Stimulated activated naive CD8-positive, alpha-beta T cell treated with anti-CD3 and anti-CD28 coated beads, Interleukin-15, amount 100 ng/mL, for 72 hours (primary cell): Measurements from ENCODE around the gene IL20.

Source experiments
- ATAC-seq: fragments of 150-1000 bp; cut with Tn5 transposase; 2 replicates; pipeline ENCODE4 v1.10.0; 2021; ENCODE audit warnings: mild to moderate bottlenecking, moderate library complexity
- DNase-seq, 2 donors: peaks; one replicate each; pipeline ENCODE4 v3.0.0; 2021 to 2022
- H3K27ac Mint-ChIP-seq, 2 donors: one replicate each; pipeline ENCODE4 v1.8.0; 2022; ENCODE audit warnings: mild to moderate bottlenecking in 2 of 2, mixed read lengths in 2 of 2, moderate library complexity in 2 of 2
- H3K27me3 Mint-ChIP-seq: one replicate; pipeline ENCODE4 v1.8.0; 2022; ENCODE audit warnings: mixed read lengths
- H3K4me1 Mint-ChIP-seq: one replicate; pipeline ENCODE4 v1.8.0; 2022; ENCODE audit warnings: mild to moderate bottlenecking, mixed read lengths
- H3K4me3 Mint-ChIP-seq, 2 donors: one replicate each; pipeline ENCODE4 v1.8.0; 2022; ENCODE audit warnings: mild to moderate bottlenecking in 2 of 2, mixed read lengths in 2 of 2, moderate library complexity in 1 of 2
- H3K9me3 Mint-ChIP-seq, 2 donors: one replicate each; pipeline ENCODE4 v1.8.0; 2022; ENCODE audit warnings: mixed read lengths in 2 of 2

The IL20 gene

DNA sequence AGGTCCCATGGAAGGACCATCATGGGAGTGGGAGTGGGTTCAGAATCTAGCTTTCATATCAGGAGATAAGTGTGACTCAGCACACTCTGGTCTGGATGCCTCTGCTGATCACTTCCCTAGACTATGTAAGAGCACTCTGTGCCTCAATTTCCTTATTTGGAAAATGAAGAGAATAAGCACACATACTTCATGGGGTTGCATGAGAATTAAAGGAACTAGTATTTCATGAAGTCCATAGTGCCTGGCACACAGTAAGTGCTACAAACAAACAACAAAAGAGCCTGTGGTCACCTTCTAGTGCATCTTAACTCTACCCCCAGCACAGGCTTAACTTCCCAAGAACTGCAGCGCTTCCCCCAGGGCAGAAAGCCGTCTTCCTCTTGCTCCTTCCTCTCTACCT is 9.6 kb upstream of the IL20 start:
- Mint-ChIP-seq H3K9me3 (no peaks in the 10 kb centered on the region), H3K4me3 (no peak overlapping the region), H3K27me3 (peaks cover 5% of the 10 kb centered on the region), H3K27ac (no peak overlapping the region), H3K4me1 (peaks cover 15% of the 10 kb centered on the region)
- ATAC-seq (no peak), DNase-seq (no peak)

DNA sequence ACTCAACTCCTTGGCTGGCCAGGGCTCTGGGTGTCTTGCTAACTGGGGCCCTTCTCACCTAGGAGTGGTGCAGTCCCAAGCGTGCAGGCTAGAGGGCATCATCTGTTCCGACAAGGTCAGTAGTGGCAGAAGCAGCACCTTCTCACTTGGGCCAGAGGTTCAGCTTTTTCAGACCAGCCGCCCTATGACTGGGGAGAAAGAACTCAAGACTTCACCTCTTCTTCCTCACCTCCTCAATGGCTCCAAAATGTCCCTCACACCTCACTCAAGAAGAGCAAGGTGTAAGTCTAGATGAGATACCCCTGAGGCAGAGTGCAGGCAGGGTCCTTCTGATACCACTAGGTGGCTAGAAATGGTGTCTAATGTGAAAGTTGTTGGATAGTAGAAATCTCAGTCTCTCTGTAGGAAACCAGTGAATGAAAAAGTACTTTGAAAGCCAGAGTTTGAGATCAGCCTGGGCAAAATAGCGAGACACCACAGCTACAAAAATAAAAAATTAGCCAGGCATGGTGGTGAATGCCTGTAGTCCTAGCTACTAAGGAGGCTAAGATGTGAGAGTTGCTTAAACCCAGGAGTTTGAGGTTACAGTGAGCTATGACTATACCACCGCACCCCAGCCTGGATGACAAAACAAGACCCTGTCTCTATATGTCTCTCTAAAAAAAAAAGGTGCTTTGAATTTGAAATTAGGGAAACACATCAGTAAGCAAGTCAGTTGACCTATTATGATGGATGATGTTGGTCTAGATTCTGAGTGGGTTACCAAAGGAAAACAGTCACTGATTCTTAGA is 8.6 kb upstream of the IL20 start:
- peaks cover 15% of the 10 kb centered on the region for H3K4me1 Mint-ChIP-seq
- H3K9me3 Mint-ChIP-seq, result no peaks in the 10 kb centered on the region
- H3K27ac Mint-ChIP-seq, result no peak overlapping the region
- DNase-seq (peak in 1 of 2 donors; percentile 14), ATAC-seq (peak; percentile 67)
- H3K27me3 Mint-ChIP-seq, result peaks cover 13% of the 10 kb centered on the region
- H3K4me3 Mint-ChIP-seq, result no peak overlapping the region

DNA sequence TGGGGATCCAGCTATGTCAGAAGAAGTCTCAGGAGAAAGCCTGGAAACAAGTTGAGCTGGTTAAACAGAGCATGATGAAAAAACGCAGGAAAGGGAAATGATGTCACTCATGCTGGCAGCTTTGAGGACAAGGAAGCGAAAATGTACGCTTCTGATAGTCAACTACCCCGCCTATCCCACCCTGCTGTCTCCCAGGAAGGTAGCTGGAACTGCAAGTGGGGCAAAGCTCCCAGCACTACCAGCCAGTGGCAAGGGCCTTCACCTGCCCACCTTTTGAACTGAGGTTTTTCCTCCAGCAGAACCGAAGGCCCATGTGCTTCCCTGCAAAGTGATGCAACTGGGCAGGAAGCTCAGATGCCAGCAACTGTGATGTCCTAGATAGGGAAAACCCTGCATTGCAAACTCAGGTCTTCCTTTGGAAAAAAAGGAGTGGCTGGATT is 6.3 kb upstream of the IL20 start:
- Mint-ChIP-seq H3K4me1 (peaks cover 15% of the 10 kb centered on the region), H3K27me3 (peaks cover 20% of the 10 kb centered on the region), H3K9me3 (no peaks in the 10 kb centered on the region), H3K27ac (no peak overlapping the region), H3K4me3 (no peak overlapping the region)
- ATAC-seq (no peak), DNase-seq (no peak)

DNA sequence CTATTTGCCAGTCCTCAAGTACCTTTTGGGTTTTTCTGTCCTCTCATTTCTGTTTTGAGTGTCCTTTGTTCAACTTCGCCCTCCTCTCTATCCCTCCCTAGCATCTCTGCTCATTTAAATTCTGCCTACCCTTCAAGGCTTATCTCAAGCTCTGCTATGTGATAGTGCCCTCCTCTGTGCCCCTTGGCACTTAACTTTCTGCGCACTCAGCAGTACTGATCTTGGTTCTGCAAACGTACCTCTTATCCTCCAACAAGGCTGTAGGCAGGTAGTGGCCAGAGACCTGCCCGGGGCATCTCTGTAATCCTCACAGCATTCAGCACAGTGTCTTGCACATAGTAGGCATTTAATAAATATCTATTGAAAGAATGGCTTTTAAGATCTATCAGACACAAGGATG is 5.3 kb upstream of the IL20 start:
- no peak for DNase-seq
- Mint-ChIP-seq H3K4me3 (no peak overlapping the region), H3K4me1 (peaks cover 21% of the 10 kb centered on the region), H3K27me3 (peaks cover 20% of the 10 kb centered on the region), H3K9me3 (no peaks in the 10 kb centered on the region), H3K27ac (no peak overlapping the region)
- no peak for ATAC-seq

DNA sequence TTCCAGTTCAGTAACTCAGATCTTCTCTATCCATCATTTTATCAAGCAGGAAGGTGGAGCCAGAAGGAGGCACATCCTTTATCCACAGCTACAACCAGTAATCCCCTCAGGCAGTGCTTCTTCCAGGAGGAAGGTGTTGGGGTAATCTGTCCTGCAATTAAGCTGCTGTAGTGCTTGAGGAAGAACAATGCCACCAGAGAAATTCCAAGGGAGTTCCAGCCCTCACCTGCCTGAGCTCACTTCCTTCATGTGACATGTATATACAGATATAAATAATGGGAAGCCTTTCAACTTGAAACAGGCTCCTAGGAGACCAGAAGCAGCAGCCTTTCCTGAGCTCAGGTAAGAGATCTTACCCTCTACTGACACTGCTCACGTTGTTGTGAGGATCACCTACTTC is 2.2 kb upstream of the IL20 start:
- H3K4me3 Mint-ChIP-seq, result no peak overlapping the region
- H3K9me3 Mint-ChIP-seq, result no peaks in the 10 kb centered on the region
- peaks cover 29% of the 10 kb centered on the region for H3K27me3 Mint-ChIP-seq
- no peak overlapping the region for H3K27ac Mint-ChIP-seq
- DNase-seq (no peak), ATAC-seq (no peak)
- H3K4me1 Mint-ChIP-seq, result peaks cover 23% of the 10 kb centered on the region

DNA sequence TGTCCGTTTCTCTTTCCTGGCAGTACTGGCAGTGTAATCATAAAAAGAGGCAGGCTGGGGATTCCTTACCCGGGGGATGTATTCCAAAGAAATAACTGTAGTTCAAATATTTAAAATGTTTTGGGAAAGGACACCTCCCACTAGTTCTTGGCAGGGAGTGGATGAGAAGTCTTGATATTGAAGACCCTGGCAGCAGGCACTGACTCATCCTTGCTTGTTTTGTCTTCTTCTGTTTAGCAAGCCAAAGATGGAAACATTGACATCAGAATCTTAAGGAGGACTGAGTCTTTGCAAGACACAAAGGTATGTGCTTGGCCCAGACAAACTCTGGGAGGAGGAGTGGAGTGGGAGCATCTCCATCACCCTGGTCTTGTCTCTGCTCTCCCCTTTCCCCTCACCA is 639 bp downstream of the IL20 start:
- ATAC-seq (no peak), DNase-seq (no peak)
- H3K9me3 Mint-ChIP-seq, result no peaks in the 10 kb centered on the region
- no peak overlapping the region for H3K4me3 Mint-ChIP-seq
- peaks cover 19% of the 10 kb centered on the region for H3K4me1 Mint-ChIP-seq
- peak overlapping the region in 1 of 2 donors; percentile 5 for H3K27ac Mint-ChIP-seq
- peaks cover 23% of the 10 kb centered on the region for H3K27me3 Mint-ChIP-seq

DNA sequence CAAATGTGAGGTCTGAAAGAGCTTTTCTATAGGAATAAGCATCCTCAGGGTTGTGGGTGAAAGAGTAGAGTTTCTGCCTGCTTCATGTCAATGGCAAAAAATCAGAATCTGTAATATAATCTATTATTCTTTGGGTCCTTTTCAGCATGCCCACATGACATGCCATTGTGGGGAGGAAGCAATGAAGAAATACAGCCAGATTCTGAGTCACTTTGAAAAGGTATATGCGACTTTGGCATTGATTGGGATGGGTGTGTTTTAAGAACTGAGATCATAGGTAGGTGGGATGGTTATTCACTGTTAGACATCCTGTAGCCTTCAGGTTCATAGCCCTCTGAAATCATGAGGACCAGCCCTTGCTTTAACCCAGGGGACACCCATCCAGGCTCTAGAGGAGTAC is 1.8 kb downstream of the IL20 start:
- no peak for DNase-seq
- H3K27me3 Mint-ChIP-seq, result peaks cover 17% of the 10 kb centered on the region
- peaks cover 0 to 3% of the 10 kb centered on the region in 2 donors for H3K9me3 Mint-ChIP-seq
- ATAC-seq, result no peak
- peaks cover 19% of the 10 kb centered on the region for H3K4me1 Mint-ChIP-seq
- H3K4me3 Mint-ChIP-seq, result no peak overlapping the region
- no peak overlapping the region for H3K27ac Mint-ChIP-seq

DNA sequence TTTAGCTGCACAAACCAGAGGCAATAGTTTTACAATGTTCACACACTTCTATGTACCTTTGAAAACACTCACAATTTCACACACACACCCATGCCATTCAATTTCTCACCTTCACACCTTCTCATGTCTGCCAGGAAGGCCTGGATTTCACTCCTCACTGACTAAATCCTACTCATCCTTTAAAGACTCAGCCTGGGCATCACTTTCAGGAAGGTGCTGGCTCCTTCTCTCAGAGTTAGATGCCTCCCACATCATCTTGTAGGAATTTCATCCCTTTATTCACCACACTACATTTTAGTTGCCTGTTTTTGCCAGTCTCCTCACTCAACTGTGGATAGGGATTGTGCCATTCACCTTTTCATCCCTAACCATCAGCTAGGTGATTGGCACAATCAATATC is 2.3 kb downstream of the IL20 start:
- peaks cover 0 to 4% of the 10 kb centered on the region in 2 donors for H3K9me3 Mint-ChIP-seq
- peaks cover 15% of the 10 kb centered on the region for H3K27me3 Mint-ChIP-seq
- DNase-seq (no peak), ATAC-seq (no peak)
- peaks cover 19% of the 10 kb centered on the region for H3K4me1 Mint-ChIP-seq
- H3K4me3 Mint-ChIP-seq, result no peak overlapping the region
- no peak overlapping the region for H3K27ac Mint-ChIP-seq

DNA sequence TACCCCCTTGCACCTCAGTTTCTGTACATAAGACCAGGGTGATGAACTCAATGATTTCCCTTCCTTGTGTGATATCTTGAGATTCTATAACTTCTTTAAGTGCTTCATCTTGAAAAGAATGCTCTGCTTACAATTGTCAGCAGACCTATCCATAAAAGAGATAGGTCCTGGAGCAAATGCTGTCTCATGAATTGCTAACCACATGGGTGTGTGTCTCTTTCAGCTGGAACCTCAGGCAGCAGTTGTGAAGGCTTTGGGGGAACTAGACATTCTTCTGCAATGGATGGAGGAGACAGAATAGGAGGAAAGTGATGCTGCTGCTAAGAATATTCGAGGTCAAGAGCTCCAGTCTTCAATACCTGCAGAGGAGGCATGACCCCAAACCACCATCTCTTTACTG is 2.8 kb downstream of the IL20 start:
- no peak for DNase-seq
- H3K9me3 Mint-ChIP-seq, result peaks cover 0 to 4% of the 10 kb centered on the region in 2 donors
- H3K4me1 Mint-ChIP-seq, result peaks cover 20% of the 10 kb centered on the region
- H3K27ac Mint-ChIP-seq, result no peak overlapping the region
- peaks cover 10% of the 10 kb centered on the region for H3K27me3 Mint-ChIP-seq
- ATAC-seq, result no peak
- H3K4me3 Mint-ChIP-seq, result no peak overlapping the region

DNA sequence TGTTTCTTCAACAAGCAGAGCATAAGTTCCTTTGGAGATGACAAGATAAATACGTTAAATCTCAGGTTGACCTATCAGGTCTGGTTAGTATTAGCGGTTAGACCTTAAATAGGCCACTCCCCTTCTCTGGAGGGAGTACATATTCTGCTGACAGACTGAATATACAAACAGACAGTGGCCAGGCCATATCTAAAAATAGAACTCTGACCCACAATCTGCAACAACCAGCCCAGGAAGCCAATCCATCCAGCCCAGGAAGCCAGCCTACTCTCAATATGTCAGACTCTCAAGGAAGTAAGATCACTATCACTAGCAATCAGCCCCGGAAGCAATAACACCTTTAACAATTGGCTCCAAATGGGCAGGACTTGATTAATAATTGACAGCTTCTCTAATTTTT is 6.7 kb downstream of the IL20 start:
- Mint-ChIP-seq H3K27ac (no peak overlapping the region), H3K27me3 (peaks cover 10% of the 10 kb centered on the region), H3K4me3 (no peak overlapping the region), H3K4me1 (peaks cover 5% of the 10 kb centered on the region), H3K9me3 (peaks cover under 1 to 22% of the 10 kb centered on the region in 2 donors)
- ATAC-seq (no peak), DNase-seq (no peak)

DNA sequence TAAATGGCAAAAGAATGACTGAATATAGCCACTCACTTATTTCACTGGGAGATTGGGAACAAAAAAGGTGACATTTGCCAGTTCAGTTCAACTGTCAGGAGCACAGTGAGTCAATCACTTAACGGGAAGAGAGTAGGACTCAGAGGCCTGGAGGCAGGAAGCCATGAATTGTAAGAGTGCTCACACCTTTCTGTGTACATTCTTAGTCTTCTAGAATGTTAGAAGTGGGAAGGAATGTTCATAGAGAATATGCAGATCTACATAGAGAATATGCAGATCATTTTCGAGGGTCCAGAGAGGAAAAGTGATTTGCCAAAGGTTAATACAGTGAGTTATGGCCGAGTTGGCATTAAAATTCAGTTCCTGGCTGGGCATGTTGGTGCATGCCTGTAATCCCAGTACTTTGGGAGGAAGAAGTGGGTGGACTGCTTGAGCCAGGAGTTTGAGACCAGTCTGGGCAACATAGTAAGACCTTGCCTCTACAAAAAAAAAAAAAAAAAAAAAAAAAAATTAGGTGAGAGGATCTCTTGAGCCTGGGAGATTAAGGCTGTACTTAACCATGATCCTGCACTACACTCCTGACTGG is 8.3 kb downstream of the IL20 start:
- Mint-ChIP-seq H3K27me3 (no peaks in the 10 kb centered on the region), H3K27ac (no peak overlapping the region), H3K9me3 (peaks cover 12 to 32% of the 10 kb centered on the region in 2 donors), H3K4me1 (peaks cover 5% of the 10 kb centered on the region), H3K4me3 (no peak overlapping the region)
- no peak for ATAC-seq
- no peak for DNase-seq

DNA sequence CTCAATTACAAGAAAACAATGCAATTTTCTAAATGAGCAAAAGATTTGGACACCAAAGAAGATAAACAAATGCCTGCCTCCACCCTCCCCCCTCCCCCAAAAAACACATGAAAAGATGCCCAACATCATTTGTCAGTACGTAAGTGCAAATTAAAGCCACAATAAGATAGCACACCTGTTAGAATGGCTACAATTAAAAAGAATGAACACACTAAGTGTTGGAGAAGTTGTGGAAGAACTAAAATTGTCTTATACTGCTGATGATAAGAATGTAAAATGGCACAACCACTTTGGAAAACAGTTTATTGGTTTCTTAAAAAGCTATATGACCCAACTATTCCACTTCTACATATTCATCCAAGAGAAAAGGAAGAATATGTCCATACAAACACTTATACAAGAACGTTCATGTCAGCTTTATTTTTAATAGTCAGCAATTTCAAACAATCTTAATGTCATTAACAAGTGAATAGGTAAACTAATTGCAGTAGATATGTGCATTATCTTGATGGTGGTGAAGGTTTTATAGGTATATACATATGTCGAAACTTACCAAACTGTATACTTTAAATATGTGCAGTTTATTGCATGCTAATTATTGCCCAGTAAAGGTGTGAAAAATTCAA is 10.4 kb downstream of the IL20 start:
- Mint-ChIP-seq H3K27me3 (no peaks in the 10 kb centered on the region), H3K4me1 (peaks cover 5% of the 10 kb centered on the region)

DNA sequence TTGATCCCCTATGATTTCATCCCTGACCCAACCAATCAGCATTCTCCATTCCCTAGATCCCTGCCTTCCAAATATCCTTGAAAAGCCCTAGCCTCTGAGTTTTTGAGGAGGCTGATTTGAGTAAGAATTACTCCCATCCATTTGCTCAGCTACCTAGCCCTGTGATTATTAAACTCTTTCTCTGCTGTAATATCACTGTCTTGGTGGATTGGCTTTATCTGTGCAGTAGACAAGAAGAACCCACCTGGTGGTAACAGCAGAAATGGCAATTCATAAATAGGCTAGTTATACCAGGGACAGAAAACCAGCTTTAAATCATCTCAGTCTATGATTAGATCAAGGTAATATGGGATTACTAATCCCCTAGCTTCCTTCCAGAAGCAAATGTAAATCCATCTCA is 13.0 kb downstream of the IL20 start:
- peaks cover 14 to 33% of the 10 kb centered on the region in 2 donors for H3K9me3 Mint-ChIP-seq
- H3K4me1 Mint-ChIP-seq, result peaks cover 2% of the 10 kb centered on the region
- DNase-seq (no peak), ATAC-seq (no peak)
- no peak overlapping the region for H3K4me3 Mint-ChIP-seq
- H3K27me3 Mint-ChIP-seq, result no peaks in the 10 kb centered on the region
- H3K27ac Mint-ChIP-seq, result no peak overlapping the region

More for the DNA sequence above, 10.4 kb downstream of the IL20 start:
- Mint-ChIP-seq H3K9me3 (peaks cover 14 to 37% of the 10 kb centered on the region in 2 donors), H3K27ac (no peak overlapping the region), H3K4me3 (no peak overlapping the region)
- DNase-seq, result no peak
- ATAC-seq, result no peak

DNA sequence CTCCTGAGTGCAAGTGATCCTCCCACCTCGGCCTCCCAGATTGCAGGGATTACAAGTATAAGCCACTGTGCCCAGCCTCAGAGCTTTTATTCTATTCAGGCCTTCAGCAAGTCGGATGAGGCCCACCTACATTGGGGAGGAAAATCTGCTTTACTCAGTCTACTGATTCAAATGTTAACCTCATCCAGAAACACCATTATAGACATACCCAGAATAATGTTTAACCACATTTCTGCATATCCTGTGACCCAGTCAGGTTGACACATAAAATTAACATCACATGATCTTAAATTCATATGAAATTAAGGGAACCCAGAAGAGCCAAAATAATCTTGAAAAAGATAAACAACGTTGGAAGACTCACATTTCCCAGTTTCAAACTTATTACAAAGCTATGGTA is 14.9 kb downstream of the IL20 start:
- H3K27me3 Mint-ChIP-seq, result no peaks in the 10 kb centered on the region
- no peak overlapping the region for H3K27ac Mint-ChIP-seq
- no peaks in the 10 kb centered on the region for H3K4me1 Mint-ChIP-seq
- H3K4me3 Mint-ChIP-seq, result no peak overlapping the region
- H3K9me3 Mint-ChIP-seq, result peaks cover 14 to 29% of the 10 kb centered on the region in 2 donors
- ATAC-seq (no peak), DNase-seq (no peak)

DNA sequence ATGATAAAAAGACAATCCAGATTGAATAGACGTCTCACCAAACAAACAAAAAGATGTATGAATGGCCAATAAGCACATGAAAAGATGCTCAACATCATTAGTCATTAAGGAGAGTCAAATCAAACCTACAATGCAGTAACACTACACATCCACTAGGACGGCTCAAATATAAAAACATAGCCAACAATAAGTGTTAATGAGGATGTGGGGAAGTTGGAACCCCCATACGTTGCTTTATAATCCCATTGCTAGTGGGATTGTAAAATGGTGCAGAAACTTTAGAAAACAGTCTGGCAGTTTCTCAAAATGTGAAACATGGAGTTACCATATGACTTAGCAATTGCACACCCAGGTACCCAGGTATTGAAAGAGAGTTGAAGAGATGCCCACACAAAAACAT is 17.1 kb downstream of the IL20 start:
- no peaks in the 10 kb centered on the region for H3K27me3 Mint-ChIP-seq
- DNase-seq (no peak), ATAC-seq (no peak)
- H3K27ac Mint-ChIP-seq, result no peak overlapping the region
- no peaks in the 10 kb centered on the region for H3K4me1 Mint-ChIP-seq
- peaks cover 10 to 13% of the 10 kb centered on the region in 2 donors for H3K9me3 Mint-ChIP-seq
- H3K4me3 Mint-ChIP-seq, result no peak overlapping the region

DNA sequence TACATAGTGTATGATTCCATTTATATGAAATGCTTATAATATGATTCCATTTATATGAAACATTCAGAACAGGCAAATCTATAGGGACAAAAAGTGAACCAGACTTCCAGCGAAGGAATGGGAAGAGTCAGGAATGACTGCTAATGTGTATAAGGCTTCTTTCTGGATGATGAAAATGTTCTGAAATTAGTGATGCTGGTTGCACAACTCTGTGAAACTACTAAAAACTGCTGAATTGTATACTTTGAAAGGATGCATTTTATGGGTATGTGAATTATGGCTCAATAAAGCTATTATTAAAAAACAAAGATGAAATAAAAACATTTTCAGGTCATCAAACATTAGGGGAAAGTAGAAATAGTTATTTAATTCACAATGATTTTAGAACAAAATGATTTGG is 17.7 kb downstream of the IL20 start:
- Mint-ChIP-seq H3K4me3 (no peak overlapping the region), H3K27ac (no peak overlapping the region), H3K27me3 (no peaks in the 10 kb centered on the region), H3K9me3 (peaks cover 7 to 10% of the 10 kb centered on the region in 2 donors), H3K4me1 (no peaks in the 10 kb centered on the region)
- no peak for DNase-seq
- no peak for ATAC-seq
